GM12878 (cell line): Measurements from ENCODE around the gene OR6P1. TPM values are rescaled to one million over a fixed set of nuclear protein-coding genes. Genes with fewer than 3 reads are reported as not detected.

Experiments used
- ATAC-seq: fragments of 200-7000 bp; cut with Tn5 transposase; 3 replicates; pipeline ENCODE4 v1.9.1; 2020; ENCODE audit warnings: mild to moderate bottlenecking, moderate library complexity
- BruUV-seq: library from RNA; stranded (reverse); fragments of 400-500 nt; replicated peaks from 2 replicates; lab custom pipeline; 2021; lab: Mats Ljungman, UMichigan
- CTCF ChIA-PET: fragments of 300-600 bp; sonication (Branson Sonifier 250); formaldehyde crosslinking; extraction: SDS; loops from one replicate; lab custom pipeline; 2021; ENCODE audit warnings: inconsistent platforms; lab: Yijun Ruan, JAX
- POLR2A ChIA-PET: fragments of 350-600 bp; formaldehyde crosslinking; extraction: SDS; loops from one replicate; lab custom pipeline; 2021; ENCODE audit warnings: inconsistent platforms; lab: Charles Lee
- RAD21 ChIA-PET: fragments of 300-600 bp; sonication (Branson Sonifier 250); formaldehyde crosslinking; loops from one replicate; lab custom pipeline; 2023; ENCODE audit warnings: antibody characterized with exemption; ENCODE audit not compliant: unreplicated experiment; lab: Charles Lee
- SMC1A ChIA-PET: fragments of 300-600 bp; sonication (Branson Sonifier 250); formaldehyde crosslinking; loops from one replicate; lab custom pipeline; 2023; ENCODE audit not compliant: unreplicated experiment, uncharacterized antibody; lab: Charles Lee
- DNase-seq: peaks from one replicate; pipeline ENCODE4 v3.0.0-alpha.2; 2011; ENCODE audit warnings: low read depth, low spot score
- FAIRE-seq: peaks from 3 replicates; lab custom pipeline; 2011; peaks lifted over from hg19 to GRCh38; lab: Jason Lieb, UNC
- H2AFZ ChIP-seq: 2 replicates; pipeline ENCODE4 v1.6.0; 2011; ENCODE audit warnings: low read depth, low read length, control low read depth; ENCODE audit not compliant: control insufficient read depth
- H3K27ac ChIP-seq: 2 replicates; pipeline ENCODE4 v1.5.1; 2011; ENCODE audit warnings: control low read depth; ENCODE audit not compliant: control insufficient read depth, insufficient read depth
- H3K27me3 ChIP-seq, 2 experiments: replicated peaks in 1 of 2; 2 replicates each; pipeline versions ENCODE4 v1.6.0 to v1.6.1; 2011; ENCODE audit warnings: low read length in 1 of 2; ENCODE audit not compliant: control insufficient read depth in 2 of 2, insufficient read depth in 2 of 2
- H3K36me3 ChIP-seq, 2 experiments: 2 replicates each; pipeline ENCODE4 v1.5.1; 2011; ENCODE audit warnings: low read length in 1 of 2; ENCODE audit not compliant: control insufficient read depth in 2 of 2, insufficient read depth in 2 of 2
- H3K4me1 ChIP-seq: 2 replicates; pipeline ENCODE4 v1.6.1; 2011; ENCODE audit warnings: mild to moderate bottlenecking, low read length, moderate library complexity, mixed read lengths; ENCODE audit not compliant: control insufficient read depth, insufficient read depth
- H3K4me2 ChIP-seq: 2 replicates; pipeline ENCODE4 v1.6.0; 2011; ENCODE audit warnings: control low read depth; ENCODE audit not compliant: control insufficient read depth, insufficient read depth
- H3K4me3 ChIP-seq: fragments of 200-600 bp; sonication (generic); 2 replicates; pipeline ENCODE4 v1.5.1; 2016
- H3K79me2 ChIP-seq: 2 replicates; pipeline ENCODE4 v1.6.0; 2011; ENCODE audit warnings: low read length; ENCODE audit not compliant: control insufficient read depth, insufficient read depth
- H3K9ac ChIP-seq: 2 replicates; pipeline ENCODE4 v1.8.0; 2011; ENCODE audit warnings: low read length, control low read depth, mixed read lengths; ENCODE audit not compliant: control insufficient read depth, insufficient read depth
- H3K9me3 ChIP-seq: replicated peaks from 3 replicates; pipeline ENCODE4 v1.5.1; 2011; ENCODE audit warnings: mild to moderate bottlenecking, low read length; ENCODE audit not compliant: control insufficient read depth, insufficient read depth
- H4K20me1 ChIP-seq: 2 replicates; pipeline ENCODE4 v1.6.0; 2011; ENCODE audit not compliant: control insufficient read depth, insufficient read depth
- BCL3 ChIP-seq: IDR thresholded peaks from 2 replicates; pipeline ENCODE4 v1.6.1; 2011; ENCODE audit warnings: borderline replicate concordance, low read depth, mild to moderate bottlenecking, moderate library complexity, low read length; ENCODE audit not compliant: insufficient read depth, poor library complexity, severe bottlenecking
- BCLAF1 ChIP-seq: fragments of 450-650 bp; IDR thresholded peaks from 2 replicates; pipeline ENCODE4 v1.6.1; 2017; ENCODE audit warnings: antibody characterized with exemption, mild to moderate bottlenecking, moderate library complexity
- CBFB ChIP-seq: IDR thresholded peaks from 2 replicates; pipeline ENCODE4 v1.6.1; 2016; ENCODE audit warnings: antibody characterized with exemption, low read depth
- CREB1 ChIP-seq: IDR thresholded peaks from 2 replicates; pipeline ENCODE4 v1.6.1; 2012; ENCODE audit warnings: low read depth, mild to moderate bottlenecking, inconsistent platforms
- CREM ChIP-seq: IDR thresholded peaks from 2 replicates; pipeline ENCODE4 v1.6.1; 2014; ENCODE audit warnings: antibody characterized with exemption, low read depth
- KAT2A ChIP-seq: conservative IDR thresholded peaks from 2 replicates; pipeline ENCODE4 v1.6.1; 2011; ENCODE audit warnings: low read depth, low read length; ENCODE audit not compliant: control insufficient read depth
- NR2C2 ChIP-seq: IDR thresholded peaks from 2 replicates; pipeline ENCODE4 v1.6.1; 2011; ENCODE audit warnings: borderline replicate concordance, low read depth; ENCODE audit not compliant: control insufficient read depth, insufficient read length
- PAX5 ChIP-seq: IDR thresholded peaks from 2 replicates; pipeline ENCODE4 v1.6.1; 2011; ENCODE audit warnings: low read depth, low read length, borderline replicate concordance
- POU2F2 ChIP-seq: IDR thresholded peaks from 3 replicates; pipeline ENCODE4 v1.6.1; 2011; ENCODE audit warnings: low read depth, mild to moderate bottlenecking, low read length, borderline replicate concordance
- SMARCA5 ChIP-seq: fragments of 450-650 bp; IDR thresholded peaks from 2 replicates; pipeline ENCODE4 v1.6.1; 2017; ENCODE audit warnings: mild to moderate bottlenecking
- ZBTB40 ChIP-seq: fragments of 450-650 bp; IDR thresholded peaks from 2 replicates; pipeline ENCODE4 v1.6.1; 2016; ENCODE audit warnings: mild to moderate bottlenecking, moderate library complexity, borderline replicate concordance
- whole genome bisulfite sequencing: methylation state at CpG from one replicate; pipeline ENCODE4 v1.1.6; 2016; ENCODE audit warnings: low lambda C conversion rate; ENCODE audit not compliant: insufficient replicate concordance, insufficient coverage; ENCODE audit errors: missing lambda C conversion rate; 5-methylcytosine and 5-hydroxymethylcytosine counted together
- in situ Hi-C: fragments of 300-500 bp; cut with MboI; formaldehyde crosslinking; loops from 9 replicates; pipeline ENCODE4 v1.14.3; 2018; ENCODE audit warnings: mixed read lengths
- intact Hi-C: fragments of 100-400 bp; cut with micrococcal nuclease; formaldehyde crosslinking; loops from one replicate; pipeline ENCODE4 v1.14.2; 2022; ENCODE audit not compliant: unreplicated experiment
- polyA plus RNA-seq, 11 experiments: library from polyadenylated mRNA; depleted of rRNA in 4 of 11; unstranded in 6 of 11; stranded (reverse) in 5 of 11; fragments of >200 nt; fragmentation: Nextera tagmentation in 4 of 11; fragmentation: Illumina TruSeq in 1 of 11; extraction: Ambion mirVana in 4 of 11; extraction: Trizol in 1 of 11; gene quantifications; 1 replicate in 1 of 11; 2 replicates in 10 of 11; pipeline versions ENCODE4 v1.2.1 to v1.2.3, GENCODE V29; 2011 to 2016; ENCODE audit warnings: inconsistent platforms in 2 of 11, missing spikeins in 2 of 11, low read depth in 1 of 11
- total RNA-seq, 4 experiments: library from RNA; depleted of rRNA in 3 of 4; stranded (reverse); fragments of >200 nt in 3 of 4; fragmentation: Illumina TruSeq in 1 of 4; extraction: Trizol in 1 of 4; gene quantifications; 2 replicates each; pipeline versions ENCODE4 v1.2.1 to v1.2.3, GENCODE V29; 2013 to 2021
- TF ChIP-seq, protein P1 (sequence below): fragments of 450-650 bp; IDR thresholded peaks from 2 replicates; pipeline ENCODE4 v1.6.1; 2017; ENCODE audit warnings: mild to moderate bottlenecking, moderate library complexity

The OR6P1 gene
- total and polyA plus RNA-seq, 10 of the 15 experiments (the other 5 are each of a cell fraction or from before 2014, with no cell fraction given): not detected

GRCh38 chr1:158577561-158577960 is 7.2 kb upstream of the OR6P1 start:
- Histone ChIP-seq H3K4me3 (no peak overlapping the region), H3K79me2 (no peaks in the 10 kb centered on the region), H3K27ac (no peak overlapping the region), H3K36me3 (no peaks in the 10 kb centered on the region), H2AFZ (no peak overlapping the region), H3K4me1 (no peaks in the 10 kb centered on the region), H3K4me2 (no peak overlapping the region), H3K9me3 (no peaks in the 10 kb centered on the region), H4K20me1 (no peaks in the 10 kb centered on the region), H3K27me3 (no peaks in the 10 kb centered on the region), H3K9ac (no peak overlapping the region)
- 59% methylated on average over 3 of the region's 3 CpGs for WGBS
- ChIA-PET RAD21 (no interaction called here), POLR2A (no interaction called here), SMC1A (interaction anchor here (0.6 kb wide), 1 partner anchor 105 kb away, joined by 3 read pairs; no protein-coding TSS in a partner anchor), CTCF (no interaction called here)
- BruUV-seq: no TSS peak
- intact Hi-C loops (no loop called here), in situ Hi-C loops (no loop called here)
- DNase-seq (no peak), ATAC-seq (no peak), FAIRE-seq (no peak)
- TF ChIP-seq CREB1: no peak
- TF ChIP-seq POU2F2: no peak
- no peak for TF ChIP-seq KAT2A
- no peak for TF ChIP-seq SMARCA5
- no peak for TF ChIP-seq ZBTB40
- no peak for TF ChIP-seq BCLAF1
- TF ChIP-seq PAX5: no peak
- TF ChIP-seq, protein P1, sequence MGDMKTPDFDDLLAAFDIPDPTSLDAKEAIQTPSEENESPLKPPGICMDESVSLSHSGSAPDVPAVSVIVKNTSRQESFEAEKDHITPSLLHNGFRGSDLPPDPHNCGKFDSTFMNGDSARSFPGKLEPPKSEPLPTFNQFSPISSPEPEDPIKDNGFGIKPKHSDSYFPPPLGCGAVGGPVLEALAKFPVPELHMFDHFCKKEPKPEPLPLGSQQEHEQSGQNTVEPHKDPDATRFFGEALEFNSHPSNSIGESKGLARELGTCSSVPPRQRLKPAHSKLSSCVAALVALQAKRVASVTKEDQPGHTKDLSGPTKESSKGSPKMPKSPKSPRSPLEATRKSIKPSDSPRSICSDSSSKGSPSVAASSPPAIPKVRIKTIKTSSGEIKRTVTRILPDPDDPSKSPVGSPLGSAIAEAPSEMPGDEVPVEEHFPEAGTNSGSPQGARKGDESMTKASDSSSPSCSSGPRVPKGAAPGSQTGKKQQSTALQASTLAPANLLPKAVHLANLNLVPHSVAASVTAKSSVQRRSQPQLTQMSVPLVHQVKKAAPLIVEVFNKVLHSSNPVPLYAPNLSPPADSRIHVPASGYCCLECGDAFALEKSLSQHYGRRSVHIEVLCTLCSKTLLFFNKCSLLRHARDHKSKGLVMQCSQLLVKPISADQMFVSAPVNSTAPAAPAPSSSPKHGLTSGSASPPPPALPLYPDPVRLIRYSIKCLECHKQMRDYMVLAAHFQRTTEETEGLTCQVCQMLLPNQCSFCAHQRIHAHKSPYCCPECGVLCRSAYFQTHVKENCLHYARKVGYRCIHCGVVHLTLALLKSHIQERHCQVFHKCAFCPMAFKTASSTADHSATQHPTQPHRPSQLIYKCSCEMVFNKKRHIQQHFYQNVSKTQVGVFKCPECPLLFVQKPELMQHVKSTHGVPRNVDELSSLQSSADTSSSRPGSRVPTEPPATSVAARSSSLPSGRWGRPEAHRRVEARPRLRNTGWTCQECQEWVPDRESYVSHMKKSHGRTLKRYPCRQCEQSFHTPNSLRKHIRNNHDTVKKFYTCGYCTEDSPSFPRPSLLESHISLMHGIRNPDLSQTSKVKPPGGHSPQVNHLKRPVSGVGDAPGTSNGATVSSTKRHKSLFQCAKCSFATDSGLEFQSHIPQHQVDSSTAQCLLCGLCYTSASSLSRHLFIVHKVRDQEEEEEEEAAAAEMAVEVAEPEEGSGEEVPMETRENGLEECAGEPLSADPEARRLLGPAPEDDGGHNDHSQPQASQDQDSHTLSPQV: no peak
- no peak for TF ChIP-seq BCL3
- no peak for TF ChIP-seq NR2C2
- no peak for TF ChIP-seq CBFB
- no peak for TF ChIP-seq CREM
